HL-60 (cell line): Measurements from ENCODE around the gene UHRF1.

Experiments
- GABPA ChIP-seq: IDR thresholded peaks from 2 replicates; pipeline ENCODE4 v1.6.1; 2012; ENCODE audit warnings: low read depth
- POLR2AphosphoS5 ChIP-seq: IDR thresholded peaks from 2 replicates; pipeline ENCODE4 v1.6.1; 2012; ENCODE audit warnings: low read depth
- SPI1 ChIP-seq: IDR thresholded peaks from 2 replicates; pipeline ENCODE4 v1.6.1; 2012; ENCODE audit warnings: low read depth, mild to moderate bottlenecking, borderline replicate concordance
- TF ChIP-seq, protein P1 (sequence below): IDR thresholded peaks from one replicate; pipeline ENCODE4 v1.5.1; 2011; ENCODE audit warnings: low read length, control low read depth, inconsistent platforms; ENCODE audit not compliant: insufficient read depth
- TF ChIP-seq, protein P2 (sequence below): IDR thresholded peaks from 2 replicates; pipeline ENCODE4 v1.6.1; 2012; ENCODE audit warnings: low read depth; ENCODE audit not compliant: insufficient replicate concordance

DNA sequence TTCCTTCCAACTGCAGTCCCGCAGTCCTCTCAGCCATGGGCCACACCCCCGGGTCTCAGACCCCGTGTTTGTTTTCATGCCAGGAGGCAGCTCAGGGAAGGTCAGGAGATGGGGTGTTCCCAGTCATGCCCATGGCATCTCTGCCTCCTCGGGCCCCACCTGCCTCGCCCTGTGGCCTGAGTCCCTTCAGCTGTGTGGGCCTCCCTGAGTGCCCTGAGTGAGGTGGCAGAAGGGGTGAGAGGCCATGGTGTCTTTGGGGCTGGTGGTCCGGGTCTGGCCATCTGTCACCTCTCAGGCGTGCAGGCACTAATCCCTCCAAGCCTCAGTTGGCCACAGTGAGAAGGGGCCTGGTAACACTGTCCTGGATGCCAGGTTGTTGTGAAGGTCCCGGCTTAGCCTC is 48.7 kb downstream of the UHRF1 start:
- TF ChIP-seq, protein P1, sequence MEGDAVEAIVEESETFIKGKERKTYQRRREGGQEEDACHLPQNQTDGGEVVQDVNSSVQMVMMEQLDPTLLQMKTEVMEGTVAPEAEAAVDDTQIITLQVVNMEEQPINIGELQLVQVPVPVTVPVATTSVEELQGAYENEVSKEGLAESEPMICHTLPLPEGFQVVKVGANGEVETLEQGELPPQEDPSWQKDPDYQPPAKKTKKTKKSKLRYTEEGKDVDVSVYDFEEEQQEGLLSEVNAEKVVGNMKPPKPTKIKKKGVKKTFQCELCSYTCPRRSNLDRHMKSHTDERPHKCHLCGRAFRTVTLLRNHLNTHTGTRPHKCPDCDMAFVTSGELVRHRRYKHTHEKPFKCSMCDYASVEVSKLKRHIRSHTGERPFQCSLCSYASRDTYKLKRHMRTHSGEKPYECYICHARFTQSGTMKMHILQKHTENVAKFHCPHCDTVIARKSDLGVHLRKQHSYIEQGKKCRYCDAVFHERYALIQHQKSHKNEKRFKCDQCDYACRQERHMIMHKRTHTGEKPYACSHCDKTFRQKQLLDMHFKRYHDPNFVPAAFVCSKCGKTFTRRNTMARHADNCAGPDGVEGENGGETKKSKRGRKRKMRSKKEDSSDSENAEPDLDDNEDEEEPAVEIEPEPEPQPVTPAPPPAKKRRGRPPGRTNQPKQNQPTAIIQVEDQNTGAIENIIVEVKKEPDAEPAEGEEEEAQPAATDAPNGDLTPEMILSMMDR: no peak
- TF ChIP-seq POLR2AphosphoS5: no peak
- no peak for TF ChIP-seq SPI1
- TF ChIP-seq, protein P2, sequence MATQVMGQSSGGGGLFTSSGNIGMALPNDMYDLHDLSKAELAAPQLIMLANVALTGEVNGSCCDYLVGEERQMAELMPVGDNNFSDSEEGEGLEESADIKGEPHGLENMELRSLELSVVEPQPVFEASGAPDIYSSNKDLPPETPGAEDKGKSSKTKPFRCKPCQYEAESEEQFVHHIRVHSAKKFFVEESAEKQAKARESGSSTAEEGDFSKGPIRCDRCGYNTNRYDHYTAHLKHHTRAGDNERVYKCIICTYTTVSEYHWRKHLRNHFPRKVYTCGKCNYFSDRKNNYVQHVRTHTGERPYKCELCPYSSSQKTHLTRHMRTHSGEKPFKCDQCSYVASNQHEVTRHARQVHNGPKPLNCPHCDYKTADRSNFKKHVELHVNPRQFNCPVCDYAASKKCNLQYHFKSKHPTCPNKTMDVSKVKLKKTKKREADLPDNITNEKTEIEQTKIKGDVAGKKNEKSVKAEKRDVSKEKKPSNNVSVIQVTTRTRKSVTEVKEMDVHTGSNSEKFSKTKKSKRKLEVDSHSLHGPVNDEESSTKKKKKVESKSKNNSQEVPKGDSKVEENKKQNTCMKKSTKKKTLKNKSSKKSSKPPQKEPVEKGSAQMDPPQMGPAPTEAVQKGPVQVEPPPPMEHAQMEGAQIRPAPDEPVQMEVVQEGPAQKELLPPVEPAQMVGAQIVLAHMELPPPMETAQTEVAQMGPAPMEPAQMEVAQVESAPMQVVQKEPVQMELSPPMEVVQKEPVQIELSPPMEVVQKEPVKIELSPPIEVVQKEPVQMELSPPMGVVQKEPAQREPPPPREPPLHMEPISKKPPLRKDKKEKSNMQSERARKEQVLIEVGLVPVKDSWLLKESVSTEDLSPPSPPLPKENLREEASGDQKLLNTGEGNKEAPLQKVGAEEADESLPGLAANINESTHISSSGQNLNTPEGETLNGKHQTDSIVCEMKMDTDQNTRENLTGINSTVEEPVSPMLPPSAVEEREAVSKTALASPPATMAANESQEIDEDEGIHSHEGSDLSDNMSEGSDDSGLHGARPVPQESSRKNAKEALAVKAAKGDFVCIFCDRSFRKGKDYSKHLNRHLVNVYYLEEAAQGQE: no peak
- no peak for TF ChIP-seq GABPA
